HepG2 (cell line): Measurements from ENCODE around the gene PYY. TPM values are rescaled to one million over a fixed set of nuclear protein-coding genes. Genes with fewer than 3 reads are reported as not detected.

Experiments
- EZH2 ChIP-seq: conservative IDR thresholded peaks from 2 replicates; pipeline ENCODE4 v1.6.1; 2012; ENCODE audit warnings: mild to moderate bottlenecking, low read depth, low read length, moderate library complexity
- HIVEP1 ChIP-seq: sonication (generic); formaldehyde crosslinking; IDR thresholded peaks from 2 replicates; pipeline ENCODE4 v1.4.0; 2020; ENCODE audit warnings: mild to moderate bottlenecking, missing genetic modification reagents
- KDM5B ChIP-seq: sonication (generic); formaldehyde crosslinking; IDR thresholded peaks from 2 replicates; pipeline ENCODE4 v1.4.0; 2020; ENCODE audit warnings: missing genetic modification reagents, mild to moderate bottlenecking, borderline replicate concordance
- ONECUT2 ChIP-seq: sonication (generic); formaldehyde crosslinking; IDR thresholded peaks from 2 replicates; pipeline ENCODE4 v1.4.0; 2020; ENCODE audit warnings: missing genetic modification reagents
- POGZ ChIP-seq: sonication (generic); formaldehyde crosslinking; IDR thresholded peaks from 2 replicates; pipeline ENCODE4 v1.4.0; 2020; ENCODE audit warnings: mild to moderate bottlenecking, missing genetic modification reagents
- RBM39 ChIP-seq: fragments of 200-400 bp; formaldehyde crosslinking; IDR thresholded peaks from one replicate; pipeline ENCODE4 v1.6.1; 2018; ENCODE audit warnings: antibody characterized with exemption, mild to moderate bottlenecking, low read depth, low read length; ENCODE audit not compliant: poor library complexity, severe bottlenecking
- TRIM24 ChIP-seq: sonication (generic); formaldehyde crosslinking; IDR thresholded peaks from 2 replicates; pipeline ENCODE4 v1.8.0; 2022; ENCODE audit warnings: mild to moderate bottlenecking, missing genetic modification reagents
- ZNF776 ChIP-seq: sonication (generic); formaldehyde crosslinking; IDR thresholded peaks from 2 replicates; pipeline ENCODE4 v1.4.0; 2020; ENCODE audit warnings: mild to moderate bottlenecking, missing genetic modification reagents
- ZNF878 ChIP-seq: sonication (generic); formaldehyde crosslinking; IDR thresholded peaks from 2 replicates; pipeline ENCODE4 v1.8.1; 2023; ENCODE audit warnings: mild to moderate bottlenecking, missing genetic modification reagents, moderate library complexity
- ZNF883 ChIP-seq: sonication (generic); formaldehyde crosslinking; IDR thresholded peaks from 2 replicates; pipeline ENCODE4 v1.5.1; 2020; ENCODE audit warnings: mild to moderate bottlenecking, missing genetic modification reagents; ENCODE audit errors: not compliant biosample characterization
- polyA plus RNA-seq, 8 experiments: library from polyadenylated mRNA; depleted of rRNA in 3 of 8; stranded (reverse) in 7 of 8; unstranded in 1 of 8; fragments of >200 nt; fragmentation: Illumina TruSeq in 4 of 8; extraction: Trizol in 4 of 8; gene quantifications; 2 replicates each; pipeline versions ENCODE4 v1.2.1 to v1.2.3, GENCODE V29; 2011 to 2016; ENCODE audit warnings: low read depth in 4 of 8, missing spikeins in 1 of 8, mixed read lengths in 1 of 8; ENCODE audit not compliant: insufficient read depth in 1 of 8
- total RNA-seq, 5 experiments: library from RNA; depleted of rRNA; stranded (reverse); fragments of >200 nt; fragmentation: Illumina TruSeq; extraction: Trizol; gene quantifications; 2 replicates each; pipeline ENCODE4 v1.2.3, GENCODE V29; 2016; ENCODE audit warnings: low read depth in 1 of 5
- TF ChIP-seq, protein P1 (sequence below): sonication (generic); formaldehyde crosslinking; IDR thresholded peaks from 2 replicates; pipeline ENCODE4 v1.4.0; 2020; ENCODE audit warnings: mild to moderate bottlenecking, missing genetic modification reagents
- TF ChIP-seq, protein P2 (sequence below): sonication (generic); formaldehyde crosslinking; IDR thresholded peaks from 2 replicates; pipeline ENCODE4 v1.4.0; 2020; ENCODE audit warnings: missing genetic modification reagents
- TF ChIP-seq, protein P3 (sequence below): sonication (generic); formaldehyde crosslinking; IDR thresholded peaks from 2 replicates; pipeline ENCODE4 v1.9.0; 2022; ENCODE audit warnings: missing genetic modification reagents, mild to moderate bottlenecking, borderline replicate concordance

The PYY gene
- total and polyA plus RNA-seq, 2 of the 13 experiments (the other 11 are each of a cell fraction or from before 2014, with no cell fraction given) = 0.25 TPM; not detected in 1

- TF ChIP-seq, protein P1, sequence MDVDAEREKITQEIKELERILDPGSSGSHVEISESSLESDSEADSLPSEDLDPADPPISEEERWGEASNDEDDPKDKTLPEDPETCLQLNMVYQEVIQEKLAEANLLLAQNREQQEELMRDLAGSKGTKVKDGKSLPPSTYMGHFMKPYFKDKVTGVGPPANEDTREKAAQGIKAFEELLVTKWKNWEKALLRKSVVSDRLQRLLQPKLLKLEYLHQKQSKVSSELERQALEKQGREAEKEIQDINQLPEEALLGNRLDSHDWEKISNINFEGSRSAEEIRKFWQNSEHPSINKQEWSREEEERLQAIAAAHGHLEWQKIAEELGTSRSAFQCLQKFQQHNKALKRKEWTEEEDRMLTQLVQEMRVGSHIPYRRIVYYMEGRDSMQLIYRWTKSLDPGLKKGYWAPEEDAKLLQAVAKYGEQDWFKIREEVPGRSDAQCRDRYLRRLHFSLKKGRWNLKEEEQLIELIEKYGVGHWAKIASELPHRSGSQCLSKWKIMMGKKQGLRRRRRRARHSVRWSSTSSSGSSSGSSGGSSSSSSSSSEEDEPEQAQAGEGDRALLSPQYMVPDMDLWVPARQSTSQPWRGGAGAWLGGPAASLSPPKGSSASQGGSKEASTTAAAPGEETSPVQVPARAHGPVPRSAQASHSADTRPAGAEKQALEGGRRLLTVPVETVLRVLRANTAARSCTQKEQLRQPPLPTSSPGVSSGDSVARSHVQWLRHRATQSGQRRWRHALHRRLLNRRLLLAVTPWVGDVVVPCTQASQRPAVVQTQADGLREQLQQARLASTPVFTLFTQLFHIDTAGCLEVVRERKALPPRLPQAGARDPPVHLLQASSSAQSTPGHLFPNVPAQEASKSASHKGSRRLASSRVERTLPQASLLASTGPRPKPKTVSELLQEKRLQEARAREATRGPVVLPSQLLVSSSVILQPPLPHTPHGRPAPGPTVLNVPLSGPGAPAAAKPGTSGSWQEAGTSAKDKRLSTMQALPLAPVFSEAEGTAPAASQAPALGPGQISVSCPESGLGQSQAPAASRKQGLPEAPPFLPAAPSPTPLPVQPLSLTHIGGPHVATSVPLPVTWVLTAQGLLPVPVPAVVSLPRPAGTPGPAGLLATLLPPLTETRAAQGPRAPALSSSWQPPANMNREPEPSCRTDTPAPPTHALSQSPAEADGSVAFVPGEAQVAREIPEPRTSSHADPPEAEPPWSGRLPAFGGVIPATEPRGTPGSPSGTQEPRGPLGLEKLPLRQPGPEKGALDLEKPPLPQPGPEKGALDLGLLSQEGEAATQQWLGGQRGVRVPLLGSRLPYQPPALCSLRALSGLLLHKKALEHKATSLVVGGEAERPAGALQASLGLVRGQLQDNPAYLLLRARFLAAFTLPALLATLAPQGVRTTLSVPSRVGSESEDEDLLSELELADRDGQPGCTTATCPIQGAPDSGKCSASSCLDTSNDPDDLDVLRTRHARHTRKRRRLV (CRISPR knock-in tag) = peak; percentile 89; the same call in 1 of the 2 replicates
- TF ChIP-seq KDM5B (0 out of 2 replicates have a peak, but pooled peaks have one; percentile 25), ZNF776 (CRISPR knock-in tag) (0 out of 2 replicates have a peak, but pooled peaks have one; percentile 27), RBM39 (peak; percentile 39), TRIM24 (CRISPR knock-in tag) (no peak), EZH2 (peak; percentile 100), POGZ (CRISPR knock-in tag) (0 out of 2 replicates have a peak, but pooled peaks have one; percentile 17), ZNF878 (CRISPR knock-in tag) (no peak), ZNF883 (CRISPR knock-in tag) (peak; percentile 29), ONECUT2 (CRISPR knock-in tag) (no peak), HIVEP1 (CRISPR knock-in tag) (peak; percentile 57; the same call in 1 of the 2 replicates)
- TF ChIP-seq, protein P2, sequence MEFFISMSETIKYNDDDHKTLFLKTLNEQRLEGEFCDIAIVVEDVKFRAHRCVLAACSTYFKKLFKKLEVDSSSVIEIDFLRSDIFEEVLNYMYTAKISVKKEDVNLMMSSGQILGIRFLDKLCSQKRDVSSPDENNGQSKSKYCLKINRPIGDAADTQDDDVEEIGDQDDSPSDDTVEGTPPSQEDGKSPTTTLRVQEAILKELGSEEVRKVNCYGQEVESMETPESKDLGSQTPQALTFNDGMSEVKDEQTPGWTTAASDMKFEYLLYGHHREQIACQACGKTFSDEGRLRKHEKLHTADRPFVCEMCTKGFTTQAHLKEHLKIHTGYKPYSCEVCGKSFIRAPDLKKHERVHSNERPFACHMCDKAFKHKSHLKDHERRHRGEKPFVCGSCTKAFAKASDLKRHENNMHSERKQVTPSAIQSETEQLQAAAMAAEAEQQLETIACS (CRISPR knock-in tag) = no peak
- TF ChIP-seq, protein P3, sequence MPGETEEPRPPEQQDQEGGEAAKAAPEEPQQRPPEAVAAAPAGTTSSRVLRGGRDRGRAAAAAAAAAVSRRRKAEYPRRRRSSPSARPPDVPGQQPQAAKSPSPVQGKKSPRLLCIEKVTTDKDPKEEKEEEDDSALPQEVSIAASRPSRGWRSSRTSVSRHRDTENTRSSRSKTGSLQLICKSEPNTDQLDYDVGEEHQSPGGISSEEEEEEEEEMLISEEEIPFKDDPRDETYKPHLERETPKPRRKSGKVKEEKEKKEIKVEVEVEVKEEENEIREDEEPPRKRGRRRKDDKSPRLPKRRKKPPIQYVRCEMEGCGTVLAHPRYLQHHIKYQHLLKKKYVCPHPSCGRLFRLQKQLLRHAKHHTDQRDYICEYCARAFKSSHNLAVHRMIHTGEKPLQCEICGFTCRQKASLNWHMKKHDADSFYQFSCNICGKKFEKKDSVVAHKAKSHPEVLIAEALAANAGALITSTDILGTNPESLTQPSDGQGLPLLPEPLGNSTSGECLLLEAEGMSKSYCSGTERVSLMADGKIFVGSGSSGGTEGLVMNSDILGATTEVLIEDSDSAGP (CRISPR knock-in tag) = peak; percentile 18; the same call in 1 of the 2 replicates
Measured at GRCh38 chr17:43952724-43953666, 745 bp downstream of the PYY start (continued).
